A549 (cell line): ENCODE measurements around the gene DLG1. TPM values are rescaled to one million over a fixed set of nuclear protein-coding genes. Genes with fewer than 3 reads are reported as not detected.
"Not testable (repeated sequence)": the region's sequence is repeated elsewhere in the genome, so short reads cannot be mapped to it uniquely, and the experiment has no call there.

Experiments
- ATAC-seq, 2 experiments: fragments of 200-7000 bp in 1 of 2; fragments of >200 bp in 1 of 2; cut with Nextera tagmentation in 1 of 2; cut with Tn5 transposase in 1 of 2; 3 replicates each; pipeline versions ENCODE4 v1.8.0 to v1.9.1; 2018 to 2020; ENCODE audit warnings: mild to moderate bottlenecking in 1 of 2, moderate library complexity in 1 of 2
- CTCF ChIA-PET: fragments of 300-600 bp; sonication (Branson Sonifier 250); formaldehyde crosslinking; extraction: SDS; loops from one replicate; lab custom pipeline; 2021; ENCODE audit warnings: antibody characterized with exemption, inconsistent platforms; lab: Yijun Ruan, JAX
- POLR2A ChIA-PET: fragments of 350-600 bp; formaldehyde crosslinking; extraction: SDS; loops from one replicate; lab custom pipeline; 2021; ENCODE audit warnings: antibody characterized with exemption, inconsistent platforms; lab: Yijun Ruan, JAX
- DNase-seq, 2 experiments: peaks; one replicate each; pipeline versions ENCODE4 v3.0.0 to v3.0.0-alpha.2; 2011 to 2016; ENCODE audit warnings: low read depth in 1 of 2, low spot score in 1 of 2
- FAIRE-seq: peaks from 2 replicates; lab custom pipeline; 2011; peaks lifted over from hg19 to GRCh38; lab: Jason Lieb, UNC
- H3K27ac ChIP-seq, 2 experiments: fragments of >200 bp; sonication (Bioruptor Twin); formaldehyde crosslinking; 3 replicates each; pipeline ENCODE4 v1.5.1; 2016 to 2017
- H3K4me1 ChIP-seq: fragments of >200 bp; sonication (Bioruptor Twin); formaldehyde crosslinking; 3 replicates; pipeline ENCODE4 v1.6.1; 2016
- H3K4me2 ChIP-seq: fragments of >200 bp; sonication (Bioruptor Twin); formaldehyde crosslinking; 3 replicates; pipeline ENCODE4 v1.6.1; 2016
- H3K4me3 ChIP-seq: fragments of >200 bp; sonication (Bioruptor Twin); formaldehyde crosslinking; 3 replicates; pipeline ENCODE4 v1.5.1; 2016
- H3K9me3 ChIP-seq: fragments of >200 bp; sonication (Bioruptor Twin); formaldehyde crosslinking; 3 replicates; pipeline ENCODE4 v1.6.1; 2016
- CHD2 ChIP-seq: fragments of 150-350 bp; IDR thresholded peaks from 2 replicates; pipeline ENCODE4 v1.6.1; 2014; ENCODE audit warnings: low read length; ENCODE audit not compliant: partially characterized antibody
- FOSB ChIP-seq: fragments of 250-450 bp; sonication (Bioruptor Pico); IDR thresholded peaks from 2 replicates; pipeline ENCODE4 v1.5.0; 2020; ENCODE audit warnings: mild to moderate bottlenecking, moderate library complexity
- FOSL2 ChIP-seq, 2 experiments: fragments of 450-650 bp in 1 of 2; fragments of >200 bp in 1 of 2; sonication (Bioruptor Twin) in 1 of 2; formaldehyde crosslinking; IDR thresholded peaks; 2 replicates each; pipeline versions ENCODE4 v1.5.0 to v1.6.1; 2016 to 2020; ENCODE audit warnings: mild to moderate bottlenecking in 1 of 2, moderate library complexity in 1 of 2
- HOXA7 ChIP-seq: fragments of 250-450 bp; sonication (Bioruptor Pico); IDR thresholded peaks from 2 replicates; pipeline ENCODE4 v1.5.0; 2020; ENCODE audit warnings: mild to moderate bottlenecking, moderate library complexity
- HOXB13 ChIP-seq: fragments of 250-450 bp; sonication (Bioruptor Pico); IDR thresholded peaks from 2 replicates; pipeline ENCODE4 v1.5.0; 2020; ENCODE audit warnings: low read depth, mild to moderate bottlenecking, moderate library complexity
- HOXB5 ChIP-seq: fragments of 250-450 bp; sonication (Bioruptor Pico); IDR thresholded peaks from 2 replicates; pipeline ENCODE4 v1.5.0; 2020; ENCODE audit warnings: mild to moderate bottlenecking, moderate library complexity
- JUN ChIP-seq, 2 experiments: fragments of >200 bp; sonication (Bioruptor Twin); formaldehyde crosslinking; IDR thresholded peaks; 2 replicates in 1 of 2; 3 replicates in 1 of 2; pipeline ENCODE4 v1.6.1; 2016 to 2017
- JUNB ChIP-seq: fragments of >200 bp; sonication (Bioruptor Twin); formaldehyde crosslinking; IDR thresholded peaks from 2 replicates; pipeline ENCODE4 v1.6.1; 2016
- NFE2L2 ChIP-seq: fragments of 150-350 bp; conservative IDR thresholded peaks from 2 replicates; pipeline ENCODE4 v1.6.1; 2014; ENCODE audit warnings: low read length
- NR3C1 ChIP-seq: fragments of >200 bp; sonication (Bioruptor Twin); formaldehyde crosslinking; IDR thresholded peaks from 3 replicates; pipeline ENCODE4 v1.6.1; 2017
- POLR2A ChIP-seq: IDR thresholded peaks from 2 replicates; pipeline ENCODE4 v1.6.1; 2012; ENCODE audit warnings: mild to moderate bottlenecking, low read length
- POLR2AphosphoS2 ChIP-seq: conservative IDR thresholded peaks from 2 replicates; pipeline ENCODE4 v1.6.1; 2012; ENCODE audit warnings: low read length, improper control_type of control experiment, inconsistent platforms
- RCOR1 ChIP-seq: fragments of 150-350 bp; IDR thresholded peaks from 2 replicates; pipeline ENCODE4 v1.6.1; 2014; ENCODE audit warnings: antibody characterized with exemption, low read length, low read depth
- SREBF2 ChIP-seq: fragments of 450-650 bp; IDR thresholded peaks from 2 replicates; pipeline ENCODE4 v1.6.1; 2014; ENCODE audit warnings: mild to moderate bottlenecking, moderate library complexity
- TP53 ChIP-seq: fragments of 250-450 bp; sonication (Bioruptor Pico); IDR thresholded peaks from 2 replicates; pipeline ENCODE4 v1.5.0; 2021; ENCODE audit warnings: mild to moderate bottlenecking, moderate library complexity
- ZFP36 ChIP-seq: fragments of 450-650 bp; IDR thresholded peaks from 2 replicates; pipeline ENCODE4 v1.6.1; 2014; ENCODE audit warnings: borderline replicate concordance; ENCODE audit not compliant: partially characterized antibody
- ZSCAN20 ChIP-seq: fragments of 250-450 bp; sonication (Bioruptor Pico); IDR thresholded peaks from 2 replicates; pipeline ENCODE4 v1.8.0; 2022; ENCODE audit warnings: mild to moderate bottlenecking, moderate library complexity
- WGBS: methylation state at CpG from one replicate; pipeline ENCODE4 v1.1.6; 2017; ENCODE audit errors: missing lambda C conversion rate; 5-methylcytosine and 5-hydroxymethylcytosine counted together
- polyA plus RNA-seq, 4 experiments: library from polyadenylated mRNA; depleted of rRNA in 3 of 4; stranded (reverse); fragments of >200 nt; fragmentation: RNase III in 1 of 4; extraction: RNeasy Plus Mini Kit Qiagen cat#74134 plus additional on column Dnase treatment in 1 of 4; gene quantifications; 2 replicates in 3 of 4; 3 replicates in 1 of 4; pipeline ENCODE4 v1.2.3, GENCODE V29; 2011 to 2017
- TF ChIP-seq, protein P1 (sequence below): fragments of 150-350 bp; IDR thresholded peaks from 2 replicates; pipeline ENCODE4 v1.6.1; 2014; ENCODE audit warnings: low read depth, mild to moderate bottlenecking, low read length
- TF ChIP-seq, protein P2 (sequence below): IDR thresholded peaks from 2 replicates; pipeline ENCODE4 v1.6.1; 2012

Gene DLG1
- polyA plus RNA-seq, 2 of the 4 experiments (the other 2 are of a cell fraction): 27.0 to 33.9 TPM

- H3K9me3 ChIP-seq, H3K4me2 ChIP-seq, POLR2A ChIA-PET, ATAC-seq, DNase-seq, FAIRE-seq, H3K4me3 ChIP-seq, H3K27ac ChIP-seq: not testable (repeated sequence)
- WGBS: 89% methylated on average over 4 of the region's 4 CpGs
- peaks cover 41% of the 10 kb centered on the region for H3K4me1 ChIP-seq
- CTCF ChIA-PET: interaction anchor here (1.5 kb wide), 1 partner anchor 13 kb away, joined by 5 read pairs; no protein-coding TSS in a partner anchor
Measured at GRCh38 chr3:197211698-197212097, 86.7 kb downstream of the DLG1 start.

DNA sequence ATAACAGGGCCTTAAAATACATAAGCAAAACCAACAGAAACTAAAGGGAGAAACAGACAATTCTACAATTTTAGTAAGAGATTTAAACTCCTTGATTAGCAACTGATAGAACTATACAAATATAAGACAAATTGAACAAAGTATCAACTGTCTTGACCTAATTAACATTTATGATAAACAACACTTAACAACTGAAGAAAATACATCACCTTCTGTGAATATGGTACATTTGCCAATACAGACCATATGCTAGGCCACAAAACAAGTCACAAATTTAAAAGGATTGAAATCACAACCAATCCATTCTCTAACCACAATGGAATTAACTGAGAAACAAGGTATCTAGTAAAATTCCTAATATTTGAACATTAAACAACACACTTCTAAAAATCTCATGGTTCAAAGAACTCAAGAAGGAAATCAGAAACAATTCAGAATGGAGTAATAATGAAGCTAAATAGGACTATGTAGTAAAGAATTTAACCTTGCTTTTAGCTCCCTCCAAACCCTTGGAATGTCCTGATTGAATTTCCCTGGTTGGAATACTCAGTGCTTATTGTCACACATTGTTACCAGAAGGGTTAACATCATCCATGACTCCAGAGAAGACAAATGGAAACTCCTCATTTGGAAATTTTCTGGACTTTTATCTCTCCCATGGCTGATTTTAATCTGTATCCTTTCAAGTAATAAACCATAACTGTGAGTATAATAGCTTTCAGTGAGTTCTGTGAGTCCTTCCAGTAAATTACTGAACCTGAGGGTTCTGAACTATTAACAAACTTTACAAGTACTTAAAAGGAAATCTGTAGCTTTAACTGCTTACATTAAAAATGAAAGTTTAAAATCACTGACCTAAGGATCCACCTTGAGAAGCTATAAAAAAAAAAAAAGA, 88.8 kb downstream of the DLG1 start:
- ChIA-PET CTCF (interaction anchor here (0.7 to 1.4 kb wide), 2 partner anchors 13 to 301 kb away, joined by 3 read pairs; no protein-coding TSS in a partner anchor), POLR2A (no interaction called here)
- FAIRE-seq (no peak), DNase-seq (no peak), ATAC-seq (no peak)
- Histone ChIP-seq H3K4me2 (peak overlapping the region; percentile 28; the same call in 1 of the 3 replicates), H3K4me1 (peaks cover 20% of the 10 kb centered on the region), H3K4me3 (no peak overlapping the region), H3K27ac (no peak overlapping the region), H3K9me3 (no peaks in the 10 kb centered on the region)
- TF ChIP-seq, protein P1, sequence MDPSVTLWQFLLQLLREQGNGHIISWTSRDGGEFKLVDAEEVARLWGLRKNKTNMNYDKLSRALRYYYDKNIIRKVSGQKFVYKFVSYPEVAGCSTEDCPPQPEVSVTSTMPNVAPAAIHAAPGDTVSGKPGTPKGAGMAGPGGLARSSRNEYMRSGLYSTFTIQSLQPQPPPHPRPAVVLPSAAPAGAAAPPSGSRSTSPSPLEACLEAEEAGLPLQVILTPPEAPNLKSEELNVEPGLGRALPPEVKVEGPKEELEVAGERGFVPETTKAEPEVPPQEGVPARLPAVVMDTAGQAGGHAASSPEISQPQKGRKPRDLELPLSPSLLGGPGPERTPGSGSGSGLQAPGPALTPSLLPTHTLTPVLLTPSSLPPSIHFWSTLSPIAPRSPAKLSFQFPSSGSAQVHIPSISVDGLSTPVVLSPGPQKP: no peak
- TF ChIP-seq JUNB: no peak
- TF ChIP-seq CHD2: no peak
- TF ChIP-seq JUN (IDR thresholded peaks at IDR 0.05): no peak
- no peak for TF ChIP-seq NR3C1
- TF ChIP-seq, protein P2, sequence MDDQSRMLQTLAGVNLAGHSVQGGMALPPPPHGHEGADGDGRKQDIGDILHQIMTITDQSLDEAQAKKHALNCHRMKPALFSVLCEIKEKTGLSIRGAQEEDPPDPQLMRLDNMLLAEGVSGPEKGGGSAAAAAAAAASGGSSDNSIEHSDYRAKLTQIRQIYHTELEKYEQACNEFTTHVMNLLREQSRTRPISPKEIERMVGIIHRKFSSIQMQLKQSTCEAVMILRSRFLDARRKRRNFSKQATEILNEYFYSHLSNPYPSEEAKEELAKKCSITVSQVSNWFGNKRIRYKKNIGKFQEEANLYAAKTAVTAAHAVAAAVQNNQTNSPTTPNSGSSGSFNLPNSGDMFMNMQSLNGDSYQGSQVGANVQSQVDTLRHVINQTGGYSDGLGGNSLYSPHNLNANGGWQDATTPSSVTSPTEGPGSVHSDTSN: no peak
- no peak for TF ChIP-seq HOXA7 (CRISPR knock-in tag)
- no peak for TF ChIP-seq FOSL2 (IDR thresholded peaks at IDR 0.05)
- TF ChIP-seq FOSL2 (CRISPR knock-in tag; IDR thresholded peaks at IDR 0.05): no peak
- no peak for TF ChIP-seq ZFP36
- no peak for TF ChIP-seq HOXB5 (CRISPR knock-in tag)
- TF ChIP-seq HOXB13: no peak
- no peak for TF ChIP-seq NFE2L2
- TF ChIP-seq ZSCAN20: no peak

DNA sequence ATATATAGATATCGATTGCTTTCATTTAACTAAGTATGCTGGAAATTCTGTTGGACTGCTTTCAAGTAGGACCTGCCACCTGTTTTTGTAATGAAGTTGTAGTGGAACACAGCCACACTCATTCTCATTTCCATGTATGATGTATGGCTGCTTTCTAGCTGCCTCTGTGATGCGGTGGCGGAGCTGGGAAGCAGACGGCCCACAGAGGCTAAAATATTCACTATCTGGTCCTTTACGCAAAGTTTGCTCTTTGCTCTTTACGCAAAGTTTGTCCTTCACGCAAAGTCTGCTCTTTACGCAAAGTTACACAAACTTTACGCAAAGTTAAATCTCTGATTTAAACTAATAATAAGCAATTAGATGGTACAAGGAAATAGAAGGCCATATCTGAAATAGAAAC, 91.5 kb downstream of the DLG1 start:
- Histone ChIP-seq H3K27ac (no peak overlapping the region), H3K4me2 (no peak overlapping the region), H3K4me3 (no peak overlapping the region), H3K4me1 (peaks cover 21% of the 10 kb centered on the region), H3K9me3 (no peaks in the 10 kb centered on the region)
- TF ChIP-seq JUN (IDR thresholded peaks at IDR 0.05) (no peak), ZSCAN20 (no peak), RCOR1 (no peak), HOXB5 (CRISPR knock-in tag) (no peak), FOSB (CRISPR knock-in tag) (no peak), POLR2AphosphoS2 (no peak), TP53 (CRISPR knock-in tag) (no peak), SREBF2 (no peak), POLR2A (no peak)
- ChIA-PET CTCF (no interaction called here), POLR2A (no interaction called here)
- WGBS: 92% methylated on average over 9 of the region's 9 CpGs
- no peak for DNase-seq
- no peak for FAIRE-seq
- ATAC-seq: no peak
